HG03280 (cell line): ENCODE results near the gene FGF21.
"Not testable (repeated sequence)": the region's sequence is repeated elsewhere in the genome, so short reads cannot be mapped to it uniquely, and the experiment has no call there.

ENCODE experiments used
- ATAC-seq: cut with Tn5 transposase; IDR thresholded peaks from one replicate; pipeline ENCODE4 v1.9.1; 2021; ENCODE audit warnings: mild to moderate bottlenecking, moderate library complexity; ENCODE audit not compliant: unreplicated experiment

FGF21 gene, protein sequence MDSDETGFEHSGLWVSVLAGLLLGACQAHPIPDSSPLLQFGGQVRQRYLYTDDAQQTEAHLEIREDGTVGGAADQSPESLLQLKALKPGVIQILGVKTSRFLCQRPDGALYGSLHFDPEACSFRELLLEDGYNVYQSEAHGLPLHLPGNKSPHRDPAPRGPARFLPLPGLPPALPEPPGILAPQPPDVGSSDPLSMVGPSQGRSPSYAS

DNA sequence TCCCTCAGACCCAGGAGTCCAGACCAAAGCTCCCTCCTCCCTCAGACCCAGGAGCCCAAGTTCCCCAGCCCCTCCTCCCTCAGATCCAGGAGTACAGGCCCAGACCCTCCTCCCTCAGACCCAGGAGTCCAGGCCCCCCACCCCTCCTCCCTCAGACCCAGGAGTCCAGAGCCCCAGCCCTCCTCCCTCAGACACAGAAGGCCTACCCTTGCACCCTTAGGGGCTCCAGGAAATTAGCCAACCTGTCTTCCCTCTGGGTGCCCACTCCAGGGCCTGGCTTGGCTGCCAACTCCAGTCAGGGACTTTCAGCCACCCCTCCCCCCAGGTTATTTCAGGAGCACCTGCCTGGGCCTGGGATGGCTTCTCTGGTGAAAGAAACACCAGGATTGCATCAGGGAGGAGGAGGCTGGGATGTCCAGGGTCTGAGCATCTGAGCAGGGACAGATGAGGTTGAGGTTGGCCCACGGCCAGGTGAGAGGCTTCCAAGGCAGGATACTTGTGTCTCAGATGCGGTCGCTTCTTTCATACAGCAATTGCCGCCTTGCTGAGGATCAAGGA lies at the start of gene FGF21:
Gene FGF21 (plus strand): TSS at position 441 of the 558 bp plus-strand sequence. CDS start 713 bp downstream, outside the sequence.
- no peak for ATAC-seq

- ATAC-seq = no peak
These were observed 46.9 kb upstream of the FGF21 start for GRCh38 chr19:48708471-48708870.

DNA sequence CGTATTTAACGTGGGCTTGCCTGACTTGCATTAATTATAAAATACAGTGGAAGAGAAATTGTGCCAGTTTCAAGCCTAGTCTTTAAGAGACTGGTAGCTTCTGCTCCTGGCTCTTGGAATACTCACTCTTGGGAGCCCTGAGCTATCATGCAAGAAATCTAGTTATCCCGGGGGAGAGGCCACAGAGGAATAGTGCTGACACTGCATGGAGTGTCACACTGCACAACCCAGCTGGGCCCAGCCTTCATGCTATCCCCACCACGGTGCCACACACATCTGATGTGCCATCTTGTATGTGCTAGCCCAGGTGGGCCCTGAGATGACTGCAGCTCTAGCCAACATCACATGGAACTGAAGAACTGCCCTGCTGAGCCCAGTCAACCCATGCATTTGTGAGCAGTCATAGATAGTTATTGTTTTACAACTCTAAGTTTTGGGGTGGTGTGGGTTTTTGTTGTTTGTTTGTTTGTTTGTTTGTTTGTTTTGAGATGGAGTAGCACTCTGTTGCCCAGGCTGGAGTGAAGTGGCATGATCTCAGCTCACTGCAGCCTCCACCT lies 44.1 kb upstream of the FGF21 start:
- no peak for ATAC-seq

DNA sequence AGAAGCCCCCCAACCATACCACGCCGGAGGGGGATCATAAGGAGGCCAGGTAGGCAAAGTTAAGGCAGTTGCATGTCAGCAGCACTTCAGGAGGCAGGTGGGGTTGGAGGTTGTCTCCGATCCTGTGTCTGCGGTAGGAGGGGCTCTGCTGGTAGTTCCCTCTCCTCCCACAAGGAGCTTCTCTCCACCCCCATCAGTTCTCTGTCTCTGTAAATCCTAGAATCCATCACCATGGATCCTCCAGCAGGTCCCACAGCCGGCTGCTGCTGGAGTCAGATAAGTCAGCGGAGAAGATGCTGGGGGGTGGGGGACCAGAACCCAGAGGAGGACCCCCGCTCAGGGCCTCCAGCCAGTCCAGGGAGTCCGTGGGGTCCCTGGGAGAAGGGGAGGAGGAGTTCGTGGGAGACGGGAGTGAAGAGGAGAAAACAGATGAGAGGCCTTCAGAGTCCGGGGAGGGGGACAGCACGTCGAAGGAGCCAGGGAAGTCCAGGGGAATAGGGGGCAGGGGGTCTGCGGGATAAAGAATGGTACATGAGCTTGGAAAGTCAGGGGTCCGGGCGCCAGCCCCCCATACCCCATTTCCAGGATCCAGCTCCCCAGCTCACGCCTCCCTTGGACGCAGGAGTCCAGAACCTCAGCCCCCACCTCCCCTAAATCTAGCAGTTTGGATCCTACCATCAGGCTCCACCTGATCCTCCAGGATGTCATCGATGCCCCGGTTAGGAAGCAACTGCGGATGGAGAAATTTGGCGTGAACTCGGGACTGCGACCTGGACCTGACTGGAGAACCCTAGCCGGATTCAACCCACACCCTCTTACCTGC lies 42.1 kb upstream of the FGF21 start:
- ATAC-seq = no peak

- peak; percentile 86 for ATAC-seq
These were observed 41.2 kb upstream of the FGF21 start for GRCh38 chr19:48713864-48714755.

DNA sequence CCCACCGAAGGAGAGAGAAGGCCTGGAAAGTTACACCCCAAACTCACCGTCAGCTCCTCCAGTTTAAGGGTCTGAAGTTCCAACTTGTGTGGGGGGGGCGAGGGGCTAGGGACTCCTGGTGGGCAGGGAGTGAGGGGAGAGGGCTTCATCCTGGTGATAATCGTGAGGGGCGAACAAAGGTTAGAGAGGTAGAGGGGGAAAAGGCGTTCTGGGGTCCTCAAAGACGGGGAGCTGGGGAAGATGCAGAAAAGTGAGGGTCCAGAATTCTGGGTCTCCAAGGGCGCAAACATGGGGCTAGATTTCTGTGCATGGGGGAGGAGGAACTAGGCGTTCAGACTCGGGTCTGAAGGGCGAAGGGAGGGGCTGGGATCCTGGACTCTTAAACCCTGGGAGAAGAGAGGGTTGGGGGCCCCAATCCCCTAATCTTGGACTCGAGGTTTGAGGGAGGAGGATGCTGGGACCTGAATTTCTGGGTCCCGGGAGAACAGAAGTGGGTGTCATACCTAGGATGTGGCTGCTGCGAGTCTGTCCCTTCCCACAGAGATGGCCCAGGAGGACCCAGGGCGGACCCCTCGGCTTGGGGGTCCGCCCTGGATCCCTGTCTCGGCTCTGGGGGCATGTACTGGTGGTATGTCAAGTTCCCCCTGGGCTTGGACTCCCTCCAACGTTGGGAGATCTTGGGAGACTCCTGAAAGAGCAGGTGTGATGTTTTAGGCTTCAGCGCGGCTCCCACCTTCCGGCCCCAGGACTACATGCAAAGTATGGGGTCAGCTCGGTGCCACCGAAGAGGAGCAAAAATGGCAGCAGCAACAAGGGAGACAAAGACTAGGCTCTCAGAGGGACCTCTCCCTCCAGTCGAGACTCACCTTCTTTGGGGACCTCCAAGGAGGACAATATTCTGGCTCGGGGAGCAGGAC lies 40.3 kb upstream of the FGF21 start:
- ATAC-seq = no peak

- ATAC-seq = no peak
These were observed 39.6 kb upstream of the FGF21 start for GRCh38 chr19:48715681-48716171.

DNA sequence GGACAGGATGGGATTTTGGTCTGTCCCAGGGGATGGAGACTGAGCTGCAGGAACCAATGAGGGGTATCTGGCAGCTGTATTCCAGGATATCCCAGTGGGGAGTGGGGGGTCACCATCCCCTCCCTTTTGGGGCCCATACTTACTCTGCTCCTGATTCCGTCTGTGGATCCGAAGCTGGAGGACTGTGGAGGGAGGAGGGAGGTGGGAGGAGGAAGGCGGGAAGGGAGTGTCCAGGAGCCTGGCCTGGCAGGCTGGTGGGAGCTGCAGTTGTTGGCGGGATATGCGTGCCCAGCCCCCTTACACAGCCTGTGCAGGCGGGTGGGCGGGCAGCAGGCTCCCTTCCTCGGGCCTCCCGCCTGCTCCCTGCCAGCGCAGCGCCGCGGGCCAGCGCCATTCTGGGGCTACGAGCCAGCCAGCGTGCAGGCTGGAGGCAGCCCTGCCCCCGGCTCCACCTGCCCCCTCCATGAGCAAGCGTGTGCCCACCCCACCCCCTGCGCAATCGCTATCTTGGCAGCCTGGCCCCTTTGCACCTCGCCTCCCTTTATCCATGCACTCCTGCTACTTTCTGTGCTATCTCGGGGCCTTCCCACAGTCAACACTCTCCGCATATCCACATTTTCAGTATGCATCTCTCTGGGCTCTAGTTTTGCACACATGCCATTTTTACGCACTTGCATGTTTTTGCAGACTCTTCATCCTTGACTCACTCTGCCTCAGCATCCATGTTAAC lies 38.6 kb upstream of the FGF21 start:
- ATAC-seq = no peak

DNA sequence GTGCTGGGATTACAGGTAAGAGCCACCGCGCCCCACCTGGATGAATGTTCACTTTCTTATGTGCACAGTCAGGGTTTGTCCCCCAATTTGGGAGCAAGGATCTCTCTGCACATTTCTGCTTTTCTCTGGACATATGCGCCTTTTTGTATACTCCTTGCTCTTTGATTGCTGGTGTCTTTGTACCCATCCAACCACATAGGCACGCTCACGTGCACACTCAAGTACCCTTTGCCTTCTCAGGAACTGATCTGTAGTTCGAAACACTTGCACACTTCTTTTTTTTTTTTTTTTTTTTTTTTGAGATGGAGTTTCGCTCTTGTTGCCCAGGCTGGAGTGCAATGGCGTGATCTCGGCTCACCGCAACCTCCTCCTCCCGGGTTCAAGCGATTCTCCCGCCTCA lies 37.2 kb upstream of the FGF21 start:
- ATAC-seq = not testable (repeated sequence)

- ATAC-seq = no peak
These were observed 36.6 kb upstream of the FGF21 start for GRCh38 chr19:48718711-48719231.

GRCh38 chr19:48719263-48720171 lies 35.8 kb upstream of the FGF21 start, which contains the start of gene MAMSTR:
Gene MAMSTR (minus strand): TSS chr19:48719725. CDS start chr19:48719031, 694 bp downstream.
- ATAC-seq = no peak

GRCh38 chr19:48720251-48720612 lies 35.1 kb upstream of the FGF21 start:
- ATAC-seq = no peak

DNA sequence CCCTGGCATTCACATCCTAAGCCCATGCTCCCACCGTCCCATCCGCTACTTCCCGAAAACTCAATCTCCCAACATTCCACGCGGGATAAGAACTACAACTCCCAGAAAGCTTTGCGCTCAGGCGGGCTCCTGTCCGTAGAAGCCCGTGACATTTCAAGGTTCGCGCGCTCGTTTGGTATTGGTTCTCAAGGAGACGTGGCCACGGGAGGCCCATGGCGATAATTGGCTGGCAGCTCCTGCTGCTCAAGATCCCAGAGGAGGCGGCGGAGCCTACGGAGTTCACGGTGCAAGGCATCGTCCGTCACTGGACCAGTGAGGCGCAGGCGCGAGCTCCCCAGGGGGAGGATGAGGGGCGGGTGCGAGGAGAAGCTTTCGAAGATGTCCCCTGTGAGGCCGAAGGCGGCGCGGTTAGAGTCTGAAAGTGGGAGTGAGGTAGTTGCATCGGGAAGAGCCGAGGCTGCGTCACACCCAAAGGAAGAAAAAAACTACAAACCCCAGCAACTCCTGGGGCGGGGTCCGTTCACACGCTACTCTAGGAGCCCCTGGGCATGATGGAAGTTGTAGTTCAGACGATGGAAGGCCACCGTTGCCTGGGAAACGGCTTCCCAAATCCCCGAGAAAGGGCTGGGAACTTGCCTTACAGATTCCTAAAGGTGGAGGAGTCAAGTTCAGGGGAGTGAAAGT lies 34.6 kb upstream of the FGF21 start:
- peak; percentile 86 for ATAC-seq

- ATAC-seq = no peak
These were observed 33.1 kb upstream of the FGF21 start for GRCh38 chr19:48722196-48722708.

GRCh38 chr19:48724796-48725753 lies 30.2 kb upstream of the FGF21 start:
- no peak for ATAC-seq

GRCh38 chr19:48726556-48726955 lies 28.8 kb upstream of the FGF21 start:
- no peak for ATAC-seq
